Measurements from ENCODE around the gene CAMSAP3.

The CAMSAP3 gene, protein sequence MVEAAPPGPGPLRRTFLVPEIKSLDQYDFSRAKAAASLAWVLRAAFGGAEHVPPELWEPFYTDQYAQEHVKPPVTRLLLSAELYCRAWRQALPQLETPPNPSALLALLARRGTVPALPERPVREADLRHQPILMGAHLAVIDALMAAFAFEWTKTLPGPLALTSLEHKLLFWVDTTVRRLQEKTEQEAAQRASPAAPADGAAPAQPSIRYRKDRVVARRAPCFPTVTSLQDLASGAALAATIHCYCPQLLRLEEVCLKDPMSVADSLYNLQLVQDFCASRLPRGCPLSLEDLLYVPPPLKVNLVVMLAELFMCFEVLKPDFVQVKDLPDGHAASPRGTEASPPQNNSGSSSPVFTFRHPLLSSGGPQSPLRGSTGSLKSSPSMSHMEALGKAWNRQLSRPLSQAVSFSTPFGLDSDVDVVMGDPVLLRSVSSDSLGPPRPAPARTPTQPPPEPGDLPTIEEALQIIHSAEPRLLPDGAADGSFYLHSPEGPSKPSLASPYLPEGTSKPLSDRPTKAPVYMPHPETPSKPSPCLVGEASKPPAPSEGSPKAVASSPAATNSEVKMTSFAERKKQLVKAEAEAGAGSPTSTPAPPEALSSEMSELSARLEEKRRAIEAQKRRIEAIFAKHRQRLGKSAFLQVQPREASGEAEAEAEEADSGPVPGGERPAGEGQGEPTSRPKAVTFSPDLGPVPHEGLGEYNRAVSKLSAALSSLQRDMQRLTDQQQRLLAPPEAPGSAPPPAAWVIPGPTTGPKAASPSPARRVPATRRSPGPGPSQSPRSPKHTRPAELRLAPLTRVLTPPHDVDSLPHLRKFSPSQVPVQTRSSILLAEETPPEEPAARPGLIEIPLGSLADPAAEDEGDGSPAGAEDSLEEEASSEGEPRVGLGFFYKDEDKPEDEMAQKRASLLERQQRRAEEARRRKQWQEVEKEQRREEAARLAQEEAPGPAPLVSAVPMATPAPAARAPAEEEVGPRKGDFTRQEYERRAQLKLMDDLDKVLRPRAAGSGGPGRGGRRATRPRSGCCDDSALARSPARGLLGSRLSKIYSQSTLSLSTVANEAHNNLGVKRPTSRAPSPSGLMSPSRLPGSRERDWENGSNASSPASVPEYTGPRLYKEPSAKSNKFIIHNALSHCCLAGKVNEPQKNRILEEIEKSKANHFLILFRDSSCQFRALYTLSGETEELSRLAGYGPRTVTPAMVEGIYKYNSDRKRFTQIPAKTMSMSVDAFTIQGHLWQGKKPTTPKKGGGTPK

DNA sequence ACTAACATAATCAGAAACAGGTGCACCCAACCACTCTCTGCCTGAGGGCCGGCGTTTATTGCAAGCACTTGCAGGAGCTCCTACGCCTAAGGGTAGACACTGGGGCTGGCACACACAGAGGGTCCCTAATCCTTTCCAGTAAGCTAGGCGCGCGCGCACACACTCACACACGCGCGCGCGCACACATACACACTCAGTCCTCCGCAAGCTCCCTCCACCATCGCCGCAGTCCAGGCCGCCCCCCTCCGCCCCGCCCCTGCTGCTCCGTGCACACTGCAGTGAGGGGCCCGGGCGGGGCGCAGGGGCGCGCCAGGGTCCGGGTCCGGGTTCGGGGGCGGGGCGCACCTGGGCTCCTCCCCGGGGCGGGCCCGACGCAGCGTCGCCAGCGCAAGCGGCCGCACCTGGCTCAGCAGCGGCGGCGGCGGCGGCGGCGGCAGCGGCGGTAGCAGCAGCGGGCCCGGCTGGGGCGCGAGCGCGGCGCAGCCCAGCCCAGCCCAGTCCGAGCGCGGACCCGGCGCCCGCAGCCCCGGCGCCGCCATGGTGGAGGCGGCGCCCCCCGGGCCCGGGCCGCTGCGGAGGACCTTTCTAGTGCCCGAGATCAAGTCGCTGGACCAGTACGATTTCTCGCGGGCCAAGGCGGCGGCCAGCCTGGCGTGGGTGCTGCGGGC lies at the start of gene CAMSAP3:
TSS of gene CAMSAP3 (plus strand) at position 398 of the 668 bp plus-strand sequence. CDS start at position 538, 140 bp downstream.
- DNase-seq = peak; percentile 47

DNA sequence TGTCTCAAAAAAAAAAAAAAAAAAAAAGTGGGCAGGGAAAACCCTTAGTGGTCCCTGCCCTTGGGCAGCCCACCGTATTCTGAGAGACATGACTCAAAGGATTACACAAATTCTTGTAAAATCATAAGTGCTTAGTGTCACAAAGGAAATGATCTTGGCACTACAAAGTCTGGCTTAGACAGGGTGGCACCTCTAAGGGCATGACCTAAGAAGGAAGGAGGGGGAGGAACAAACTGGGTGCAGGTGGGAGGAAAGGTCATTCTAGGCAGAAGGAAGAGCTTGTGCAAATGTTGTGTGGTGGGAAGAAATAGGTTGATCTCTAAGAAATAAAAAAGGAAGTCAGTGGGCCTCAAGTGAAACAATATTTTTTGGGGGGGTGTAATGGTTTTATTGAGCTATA lies 49.8 kb upstream of the CAMSAP3 start:
- no peak for DNase-seq

DNA sequence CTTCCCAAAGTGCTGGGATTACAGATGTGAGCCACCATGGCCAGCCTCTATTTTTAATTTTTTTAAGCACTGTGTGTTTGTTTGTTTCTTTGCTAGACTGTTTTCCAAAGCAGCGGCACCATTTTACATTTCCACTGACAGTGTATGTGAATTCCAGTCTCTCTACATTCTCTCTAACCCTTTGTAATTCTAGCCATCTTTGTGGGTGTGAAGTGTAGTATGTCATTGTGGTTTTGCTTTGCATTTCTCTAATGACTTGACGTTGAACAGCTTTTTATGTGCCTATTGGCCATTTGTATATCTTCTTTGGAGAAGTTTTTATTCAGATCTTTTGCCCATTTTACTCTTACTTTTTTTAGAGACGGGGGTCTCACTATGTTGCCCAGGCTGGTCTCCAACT lies 48.5 kb upstream of the CAMSAP3 start:
- no peak for DNase-seq

DNA sequence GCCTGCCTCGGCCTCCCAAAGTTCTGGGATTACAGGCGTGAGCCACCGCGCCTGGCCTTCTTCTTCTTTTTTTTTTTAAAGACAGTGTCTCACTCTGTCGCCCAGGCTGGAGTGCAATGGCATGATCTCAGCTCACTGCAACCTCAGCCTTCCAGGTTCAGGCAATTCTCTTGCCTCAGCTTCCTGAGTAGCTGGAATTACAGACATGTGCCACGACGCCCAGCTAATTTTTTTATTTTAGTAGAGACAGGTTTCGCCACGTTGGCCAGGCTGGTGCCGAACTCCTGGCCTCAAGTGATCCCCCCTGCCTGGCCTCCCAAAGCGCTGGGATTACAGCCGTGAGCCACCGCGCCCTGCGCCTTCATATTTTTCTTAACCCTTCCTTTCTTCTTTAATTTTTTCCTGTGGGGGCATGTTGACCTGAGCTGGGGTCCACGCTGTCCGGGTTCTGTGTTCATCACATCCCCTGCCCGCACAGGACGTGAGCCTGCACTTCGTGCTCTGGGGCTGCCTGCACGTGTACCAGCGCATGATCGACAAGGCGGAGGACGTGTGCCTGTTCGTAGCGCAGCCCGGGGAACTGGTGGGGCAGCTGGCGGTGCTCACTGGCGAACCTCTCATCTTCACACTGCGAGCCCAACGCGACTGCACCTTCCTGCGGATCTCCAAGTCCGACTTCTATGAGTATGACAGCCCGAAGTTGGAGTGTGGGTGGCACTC lies 46.1 kb upstream of the CAMSAP3 start:
- no peak for DNase-seq

DNA sequence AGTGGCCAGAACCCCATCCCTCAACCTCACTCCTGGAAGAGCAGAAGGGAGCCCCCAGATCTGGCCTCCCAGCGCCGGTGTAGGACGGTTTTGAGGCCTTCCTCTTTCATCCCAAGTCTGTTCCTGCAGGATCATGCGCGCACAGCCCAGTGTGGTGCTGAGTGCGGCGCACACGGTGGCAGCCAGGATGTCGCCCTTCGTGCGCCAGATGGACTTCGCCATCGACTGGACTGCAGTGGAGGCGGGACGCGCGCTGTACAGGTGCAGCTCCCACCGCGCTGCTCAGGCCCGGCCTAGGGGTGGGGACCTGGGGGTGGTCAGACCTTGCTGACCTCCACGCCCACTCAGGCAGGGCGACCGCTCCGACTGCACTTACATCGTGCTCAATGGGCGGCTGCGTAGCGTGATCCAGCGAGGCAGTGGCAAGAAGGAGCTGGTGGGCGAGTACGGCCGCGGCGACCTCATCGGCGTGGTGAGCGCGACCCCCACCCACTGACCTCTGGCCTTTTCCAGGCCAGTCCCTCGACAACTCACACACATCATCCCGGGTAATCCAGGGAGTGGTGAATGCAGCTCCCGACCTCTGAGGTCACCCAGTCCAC lies 45.4 kb upstream of the CAMSAP3 start:
- no peak for DNase-seq

DNA sequence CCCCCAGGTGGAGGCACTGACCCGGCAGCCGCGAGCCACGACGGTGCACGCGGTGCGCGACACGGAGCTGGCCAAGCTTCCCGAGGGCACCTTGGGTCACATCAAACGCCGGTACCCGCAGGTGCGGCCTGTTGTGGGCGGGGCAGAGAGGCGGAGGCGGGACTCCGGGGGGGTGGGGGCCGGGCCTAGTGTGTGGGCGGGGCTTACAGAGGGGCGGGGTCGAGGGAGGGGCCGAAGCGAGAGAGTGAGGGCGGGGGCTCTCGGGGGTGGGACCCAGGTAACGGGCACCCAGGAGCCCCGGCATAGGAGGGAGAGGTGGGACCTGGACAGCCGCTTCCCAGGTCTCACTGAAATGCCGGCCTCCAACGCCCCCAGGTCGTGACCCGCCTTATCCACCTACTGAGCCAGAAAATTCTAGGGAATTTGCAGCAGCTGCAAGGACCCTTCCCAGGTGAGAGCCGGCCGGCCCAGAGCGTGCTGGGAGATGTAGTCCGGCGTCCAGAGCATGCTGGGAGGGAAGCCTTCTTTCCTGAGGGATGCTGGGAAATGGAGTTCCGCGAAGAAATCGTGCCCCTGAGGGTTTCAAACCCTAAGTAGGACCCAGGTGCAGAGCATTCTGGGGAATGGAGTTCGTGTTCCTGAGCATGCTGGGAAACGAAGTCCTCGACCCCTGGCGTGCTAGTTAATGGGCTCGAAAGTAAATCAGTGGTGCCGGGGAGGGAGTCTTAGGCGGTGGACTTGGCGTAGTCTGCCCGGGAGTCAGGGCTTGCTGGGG lies 44.5 kb upstream of the CAMSAP3 start:
- no peak for DNase-seq

DNA sequence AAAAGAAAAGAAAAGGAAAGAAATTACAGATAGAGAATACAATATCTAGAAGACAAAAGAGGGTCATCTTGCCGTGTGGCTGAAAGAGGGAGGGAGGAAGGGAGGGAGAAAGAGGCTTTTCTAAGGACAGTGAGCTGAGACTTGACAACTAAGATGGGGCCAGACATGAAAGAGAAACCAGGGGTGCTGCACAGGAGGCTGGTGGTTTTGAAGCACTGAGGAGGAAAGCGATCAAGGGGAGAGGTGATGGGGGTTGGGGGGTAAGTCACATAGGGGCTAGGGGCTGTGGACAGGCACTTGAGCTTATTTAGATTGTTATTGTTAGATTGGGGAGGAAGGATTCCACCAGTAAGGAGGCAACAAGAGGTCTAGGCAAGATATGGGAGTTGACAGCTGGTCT lies 42.9 kb upstream of the CAMSAP3 start:
- DNase-seq = no peak

DNA sequence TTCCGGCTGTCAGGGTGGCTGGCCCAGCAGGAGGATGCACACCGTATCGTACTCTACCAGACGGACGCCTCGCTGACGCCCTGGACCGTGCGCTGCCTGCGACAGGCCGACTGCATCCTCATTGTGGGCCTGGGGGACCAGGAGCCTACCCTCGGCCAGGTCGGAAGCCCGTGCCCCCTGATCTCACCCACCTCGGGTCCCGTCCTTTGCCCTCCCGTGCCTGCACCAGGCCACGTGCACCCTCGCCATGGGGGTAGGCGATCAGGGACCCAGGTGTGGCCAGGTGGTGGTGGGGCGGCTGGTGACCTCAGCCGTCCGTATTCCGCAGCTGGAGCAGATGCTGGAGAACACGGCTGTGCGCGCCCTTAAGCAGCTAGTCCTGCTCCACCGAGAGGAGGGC lies 41.1 kb upstream of the CAMSAP3 start:
- no peak for DNase-seq

DNA sequence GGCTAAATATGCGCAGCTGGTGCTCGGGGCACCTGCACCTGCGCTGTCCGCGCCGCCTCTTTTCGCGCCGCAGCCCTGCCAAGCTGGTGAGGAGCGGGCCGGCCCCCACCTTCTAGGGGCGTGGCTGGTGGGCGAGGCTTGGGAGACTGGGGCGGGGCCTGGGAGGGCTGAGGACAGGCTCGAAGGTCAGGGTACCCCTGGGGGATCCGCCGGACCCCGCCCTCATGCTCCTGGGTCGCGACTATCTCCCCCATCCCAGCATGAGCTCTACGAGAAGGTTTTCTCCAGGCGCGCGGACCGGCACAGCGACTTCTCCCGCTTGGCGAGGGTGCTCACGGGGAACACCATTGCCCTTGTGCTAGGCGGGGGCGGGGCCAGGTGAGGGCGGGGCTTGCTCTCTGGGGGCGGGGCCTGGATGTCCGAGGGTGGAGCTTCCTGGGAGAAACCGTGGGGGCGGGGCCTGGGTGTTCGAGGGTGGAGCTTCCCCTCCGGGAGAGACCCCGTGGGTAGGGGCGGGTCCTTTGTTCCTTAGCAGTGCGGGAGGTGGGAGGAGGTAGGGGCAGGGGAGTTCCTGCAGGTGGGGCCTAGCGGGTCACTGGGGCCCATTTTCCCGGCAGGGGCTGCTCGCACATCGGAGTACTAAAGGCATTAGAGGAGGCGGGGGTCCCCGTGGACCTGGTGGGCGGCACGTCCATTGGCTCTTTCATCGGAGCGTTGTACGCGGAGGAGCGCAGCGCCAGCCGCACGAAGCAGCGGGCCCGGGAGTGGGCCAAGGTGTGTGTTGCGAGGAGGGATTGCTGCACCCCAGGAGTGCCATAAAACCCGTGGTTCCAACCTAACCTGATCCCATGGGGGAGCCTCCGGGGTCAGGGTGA lies 40.4 kb upstream of the CAMSAP3 start:
- no peak for DNase-seq

DNA sequence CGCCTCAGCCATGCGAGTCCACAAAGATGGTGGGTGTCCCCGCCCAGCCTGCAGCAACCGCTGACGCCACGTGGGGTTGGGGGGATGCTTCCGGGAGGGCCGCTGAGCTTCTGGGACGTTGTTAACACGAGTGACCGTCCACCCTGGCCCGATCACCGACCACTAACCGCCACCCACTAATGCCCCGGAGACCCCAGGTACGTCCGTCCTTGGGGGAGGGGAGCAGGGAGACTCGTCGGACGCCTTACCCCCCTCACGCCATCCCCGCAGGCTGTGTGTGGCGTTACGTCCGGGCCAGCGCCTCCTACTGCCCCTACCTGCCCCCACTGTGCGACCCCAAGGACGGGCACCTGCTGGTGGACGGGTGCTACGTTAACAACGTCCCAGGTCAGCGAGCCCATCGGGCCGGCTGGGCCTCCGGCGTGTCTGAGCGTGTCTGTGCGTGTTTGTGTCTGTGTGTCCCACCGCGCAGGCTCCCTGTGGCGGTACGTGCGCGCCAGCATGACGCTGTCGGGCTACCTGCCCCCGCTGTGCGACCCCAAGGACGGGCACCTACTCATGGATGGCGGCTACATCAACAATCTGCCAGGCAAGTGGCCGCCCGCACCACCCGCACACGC lies 38.9 kb upstream of the CAMSAP3 start:
- DNase-seq = no peak

DNA sequence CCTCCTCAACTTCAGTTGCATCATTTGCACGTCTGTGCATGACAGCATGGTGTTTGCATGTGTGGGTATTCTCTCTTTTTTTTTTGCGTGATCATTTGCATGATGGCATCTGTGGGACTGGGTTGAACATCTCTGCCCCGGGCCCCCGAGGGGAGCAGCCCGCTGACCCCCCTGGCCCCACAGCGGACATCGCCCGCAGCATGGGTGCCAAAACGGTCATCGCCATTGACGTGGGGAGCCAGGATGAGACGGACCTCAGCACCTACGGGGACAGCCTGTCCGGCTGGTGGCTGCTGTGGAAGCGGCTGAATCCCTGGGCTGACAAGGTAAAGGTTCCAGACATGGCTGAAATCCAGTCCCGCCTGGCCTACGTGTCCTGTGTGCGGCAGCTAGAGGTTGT lies 37.0 kb upstream of the CAMSAP3 start:
- DNase-seq = no peak

DNA sequence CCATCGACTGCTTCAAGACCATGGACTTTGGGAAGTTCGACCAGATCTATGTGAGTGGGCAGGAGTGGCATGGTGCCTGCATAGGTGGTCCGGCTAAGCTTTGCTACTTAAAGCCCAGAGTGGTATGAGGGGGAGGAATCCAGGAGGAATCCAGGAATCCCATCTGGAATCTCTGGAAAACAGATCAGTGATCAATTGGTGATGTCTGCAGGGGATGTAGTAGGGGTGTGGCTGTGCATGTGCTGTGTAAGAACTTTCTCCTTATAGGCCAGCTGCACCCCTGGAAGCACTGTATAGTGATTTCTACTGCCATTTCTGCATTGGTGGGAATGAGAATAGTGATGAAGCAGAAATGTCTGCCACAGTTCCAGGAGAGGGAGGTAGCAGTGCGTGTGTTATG lies 36.6 kb upstream of the CAMSAP3 start:
- DNase-seq = no peak

DNA sequence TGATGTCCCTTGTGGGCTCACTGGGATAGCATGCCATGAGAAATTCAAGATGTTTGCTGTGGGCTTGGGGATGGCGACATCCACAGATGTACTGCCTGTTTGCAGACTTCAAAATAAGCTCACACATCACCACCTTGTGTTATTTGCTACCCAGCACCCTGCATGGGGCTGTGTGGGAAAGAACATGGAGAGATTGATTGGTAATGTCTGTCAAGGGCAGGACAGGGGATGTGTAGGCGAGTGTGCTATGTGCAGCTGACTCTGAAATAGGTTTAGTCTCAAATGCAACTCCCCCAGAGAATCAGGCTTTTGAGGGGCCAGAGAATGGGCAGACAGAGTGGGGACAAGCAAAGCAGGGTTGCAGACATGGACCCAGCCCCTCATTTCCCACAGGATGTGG lies 35.4 kb upstream of the CAMSAP3 start:
- no peak for DNase-seq

DNA sequence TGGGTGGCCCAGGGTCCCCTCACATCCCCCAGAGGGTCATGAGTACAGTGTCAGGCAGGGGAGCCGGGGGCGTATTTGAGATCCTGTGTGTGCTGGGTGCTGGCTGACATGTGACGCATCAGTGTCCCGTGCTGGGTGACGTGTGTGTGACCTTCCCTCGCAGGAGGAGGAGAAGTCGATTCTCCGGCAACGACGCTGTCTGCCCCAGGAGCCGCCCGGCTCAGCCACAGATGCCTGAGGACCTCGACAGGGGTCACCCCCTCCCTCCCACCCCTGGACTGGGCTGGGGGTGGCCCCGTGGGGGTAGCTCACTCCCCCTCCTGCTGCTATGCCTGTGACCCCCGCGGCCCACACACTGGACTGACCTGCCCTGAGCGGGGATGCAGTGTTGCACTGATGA lies 34.3 kb upstream of the CAMSAP3 start:
- DNase-seq = no peak

DNA sequence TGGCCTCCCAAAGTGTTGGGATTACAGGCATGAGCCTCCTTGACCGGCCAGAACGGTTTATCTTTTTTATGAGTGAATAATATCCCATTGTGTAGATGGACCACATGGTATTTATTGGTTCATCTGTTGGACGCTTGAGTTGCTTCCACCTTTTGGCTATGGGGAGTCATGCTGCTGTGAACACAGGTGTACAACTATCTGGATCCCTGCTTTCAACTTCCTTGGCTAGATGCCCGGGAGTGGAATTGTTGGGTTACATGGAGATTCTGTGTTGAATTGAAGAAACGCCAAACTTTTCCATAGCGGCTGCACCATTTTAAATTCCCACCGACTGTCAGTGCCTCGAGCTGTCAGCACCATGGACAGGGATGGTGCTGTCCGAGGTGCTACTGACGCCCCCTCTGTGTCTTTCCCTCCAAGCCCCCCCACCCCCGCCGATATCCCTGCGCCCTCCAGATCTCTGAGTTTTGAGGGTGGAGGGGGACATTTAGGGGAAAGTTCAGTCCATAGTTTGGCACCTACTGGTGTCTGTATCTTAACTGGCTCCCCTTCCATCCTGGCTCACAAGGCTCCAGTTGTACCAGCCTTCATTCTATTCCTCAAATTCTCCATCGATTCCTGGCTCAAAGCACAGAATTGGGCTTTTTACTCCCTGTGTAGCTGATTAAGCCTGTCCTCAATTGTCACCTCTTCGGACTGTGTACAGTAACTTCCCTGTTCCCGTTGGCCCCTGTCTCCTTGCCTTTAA lies 32.8 kb upstream of the CAMSAP3 start:
- no peak for DNase-seq

DNA sequence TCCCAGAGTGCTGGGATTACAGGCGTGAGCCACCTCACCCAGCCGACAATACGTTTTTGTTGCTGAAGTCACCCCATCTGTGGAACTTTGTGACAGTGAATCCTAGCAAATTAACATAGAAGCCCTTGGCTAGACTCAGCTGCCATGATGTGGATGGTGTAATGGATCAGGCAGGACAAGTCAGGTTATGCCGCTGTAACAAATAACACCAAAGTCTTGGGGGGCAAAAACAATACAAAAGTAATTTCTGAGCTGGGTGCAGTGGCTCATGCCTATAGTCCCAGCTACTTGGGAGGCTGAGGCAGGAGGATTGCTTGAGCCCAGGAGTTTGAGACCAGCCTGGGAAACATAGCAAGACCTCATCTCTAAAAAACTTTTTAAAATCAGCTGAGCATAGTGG lies 30.8 kb upstream of the CAMSAP3 start:
- DNase-seq = no peak

DNA sequence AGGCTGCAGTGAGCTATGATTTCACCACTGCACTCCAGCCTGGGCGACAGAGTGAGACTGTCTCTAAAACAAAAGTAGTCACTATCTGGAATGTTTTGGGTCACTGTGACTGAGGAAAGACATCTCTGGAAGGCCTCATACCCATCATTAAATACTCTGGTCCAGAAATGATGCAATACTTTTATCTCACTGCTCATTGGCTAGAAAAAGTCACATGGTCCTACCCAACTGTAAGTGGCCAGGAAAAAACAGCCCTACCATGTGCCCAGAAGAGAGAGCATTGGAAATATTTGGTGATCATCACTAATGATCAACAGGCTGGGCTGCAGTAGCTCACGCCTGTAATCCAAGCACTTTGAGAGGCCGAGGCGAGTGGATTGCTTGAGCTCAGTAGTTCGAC lies 30.3 kb upstream of the CAMSAP3 start:
- DNase-seq = no peak

DNA sequence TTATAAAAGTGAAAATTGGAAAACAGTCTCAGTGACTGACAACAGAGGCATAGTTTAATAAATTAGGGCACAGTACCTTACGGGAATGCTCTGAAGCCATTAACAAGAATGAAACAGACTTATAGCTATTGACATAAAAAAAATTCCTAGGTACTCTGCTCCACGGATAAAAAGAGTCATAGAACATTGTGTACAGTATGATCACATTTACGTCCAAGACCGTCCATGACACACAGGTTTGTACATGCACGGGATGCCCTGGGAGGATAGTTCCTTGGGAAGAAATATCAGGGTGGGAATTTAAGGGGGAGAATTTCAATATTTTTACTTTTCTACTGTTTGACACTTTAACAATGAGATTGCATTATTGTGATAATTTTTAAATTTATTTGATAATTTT lies 24.9 kb upstream of the CAMSAP3 start:
- DNase-seq = no peak

All from NCI-H1417 treated with DMSO at 0.1 percent for 48 hours (cell line).